Activated CD8-positive, alpha-beta memory T cell treated with anti-CD3 and anti-CD28 coated beads, Interleukin-2, amount 50 U/mL, for 24 hours (primary cell): Measurements from ENCODE around the gene COMMD9.
"Not testable (repeated sequence)": the region's sequence is repeated elsewhere in the genome, so short reads cannot be mapped to it uniquely, and the experiment has no call there.

ENCODE experiments used
- DNase-seq: peaks from one replicate; pipeline ENCODE4 v3.0.0-alpha.2; 2020; ENCODE audit errors: extremely low read depth

Gene COMMD9

DNA sequence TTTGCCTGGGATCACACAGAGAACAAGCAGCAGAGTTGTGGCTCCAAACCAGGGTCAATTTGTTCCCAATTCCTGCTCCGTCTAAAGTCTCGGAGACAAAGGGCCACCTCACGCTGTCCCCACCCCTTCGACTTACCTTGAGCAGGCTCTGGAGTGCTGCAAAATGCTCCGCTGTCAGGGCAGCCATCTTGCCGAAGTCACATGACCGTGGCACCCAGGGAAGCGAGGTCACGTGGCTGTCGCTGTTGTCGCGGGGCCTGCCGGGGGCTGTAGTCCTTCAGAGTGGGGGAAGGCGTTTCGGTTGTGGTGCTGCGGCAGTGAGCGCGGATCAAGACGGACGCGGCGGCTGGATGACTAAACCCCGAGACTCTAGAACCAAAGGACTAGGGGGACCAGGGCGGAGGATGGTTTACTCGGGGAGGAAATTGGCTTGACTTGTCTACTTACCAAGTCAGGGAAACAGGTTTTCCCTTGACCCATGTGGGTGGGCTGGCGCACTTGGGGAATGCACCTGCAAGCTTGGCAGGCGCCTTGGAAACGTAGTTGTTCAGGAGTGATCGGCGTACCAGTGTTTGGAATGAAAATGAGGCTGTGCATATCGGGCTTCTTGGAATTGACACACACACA lies at the start of gene COMMD9:
Gene COMMD9 (minus strand): TSS at position 199 of the 627 bp plus-strand sequence. CDS start 12 bp downstream, at position 187.
- DNase-seq: peak; percentile 90

DNA sequence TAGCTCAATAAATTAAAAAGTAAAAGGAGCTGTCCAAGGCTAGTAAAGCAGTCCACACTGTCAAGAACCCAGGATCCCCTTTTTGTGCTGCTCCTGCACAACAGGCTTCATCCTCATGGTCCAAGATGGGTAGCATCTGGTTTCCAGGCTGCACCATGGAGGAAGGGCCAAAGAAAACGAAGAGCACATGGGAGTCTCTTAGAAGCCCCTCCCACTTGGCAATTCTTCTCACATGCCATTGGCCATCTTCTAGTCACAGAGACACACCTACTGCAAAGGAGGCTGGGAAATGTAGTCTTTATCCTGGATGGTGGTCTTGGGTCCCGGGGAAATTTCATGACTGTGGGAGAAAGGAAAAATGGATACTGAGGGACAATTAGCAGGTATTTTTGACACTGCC lies 44.7 kb upstream of the COMMD9 start:
- DNase-seq: no peak

DNA sequence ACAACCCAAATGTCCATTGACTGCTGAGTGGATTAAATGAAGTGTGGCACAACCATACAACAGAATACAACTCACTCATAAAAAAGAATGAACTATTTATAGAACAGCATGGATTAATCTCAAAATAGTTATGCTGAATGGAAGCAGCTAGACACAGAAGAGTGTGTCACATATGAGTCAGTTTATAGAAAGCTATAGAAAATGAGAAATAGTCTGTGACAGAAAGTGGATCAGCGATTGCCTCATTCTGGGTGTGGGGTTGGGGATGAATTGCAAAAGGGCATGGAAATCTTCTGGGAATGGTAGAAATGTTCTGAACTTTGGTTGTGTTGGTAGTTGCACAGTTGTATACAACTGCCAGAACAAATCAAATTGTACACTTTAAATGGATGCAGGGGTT lies 44.2 kb upstream of the COMMD9 start:
- DNase-seq: no peak

DNA sequence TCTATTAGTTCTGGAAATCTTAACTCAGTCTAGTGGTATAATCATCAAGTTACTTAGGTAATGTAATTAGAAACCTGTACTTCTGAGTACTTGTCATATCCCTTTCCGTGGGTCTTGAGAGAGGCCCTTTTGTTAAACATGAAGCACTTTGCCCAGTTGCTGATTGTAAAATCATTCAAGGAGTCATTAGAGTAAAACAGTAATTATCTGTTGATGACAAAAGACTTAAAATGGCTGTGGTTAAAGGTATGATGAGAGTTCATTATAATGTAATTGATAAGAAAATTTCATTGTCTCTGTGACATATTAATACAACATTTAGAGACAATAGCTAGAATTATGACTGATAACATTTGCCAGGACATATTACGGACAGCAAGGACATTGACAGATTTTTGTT lies 41.2 kb upstream of the COMMD9 start:
- DNase-seq: no peak

DNA sequence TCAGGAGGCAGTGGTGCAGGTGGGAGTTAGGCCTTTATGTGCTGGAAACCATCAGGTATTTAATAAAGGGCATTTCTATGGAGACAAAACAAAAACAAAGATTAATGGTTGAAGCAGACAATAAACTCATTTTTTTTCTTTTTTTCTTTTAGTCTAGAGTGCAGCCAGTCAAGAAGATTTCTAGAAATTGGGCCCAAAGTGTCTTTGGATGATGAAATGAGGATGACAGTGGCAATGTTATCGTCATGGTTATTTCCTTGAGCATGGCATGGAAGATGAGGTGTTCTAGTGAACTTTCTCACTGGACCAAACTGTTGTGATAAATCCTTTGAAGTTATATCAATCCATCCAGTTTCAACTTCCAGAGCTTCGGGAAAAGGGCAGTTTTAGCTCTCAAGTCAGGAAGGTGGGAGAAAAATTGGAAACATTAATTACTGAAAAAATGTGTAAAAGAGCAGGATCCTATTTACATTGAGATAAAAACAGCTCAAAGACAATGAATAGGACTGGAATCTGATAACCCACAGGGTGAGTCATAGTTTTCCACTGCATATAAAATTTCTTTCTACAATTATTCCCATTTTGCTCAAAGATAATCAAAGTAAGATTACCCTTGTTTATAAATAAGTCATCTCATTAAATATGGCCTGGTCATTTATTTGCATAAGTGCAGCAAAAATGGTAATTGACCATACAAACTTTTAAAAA lies 39.9 kb upstream of the COMMD9 start:
- no peak for DNase-seq

DNA sequence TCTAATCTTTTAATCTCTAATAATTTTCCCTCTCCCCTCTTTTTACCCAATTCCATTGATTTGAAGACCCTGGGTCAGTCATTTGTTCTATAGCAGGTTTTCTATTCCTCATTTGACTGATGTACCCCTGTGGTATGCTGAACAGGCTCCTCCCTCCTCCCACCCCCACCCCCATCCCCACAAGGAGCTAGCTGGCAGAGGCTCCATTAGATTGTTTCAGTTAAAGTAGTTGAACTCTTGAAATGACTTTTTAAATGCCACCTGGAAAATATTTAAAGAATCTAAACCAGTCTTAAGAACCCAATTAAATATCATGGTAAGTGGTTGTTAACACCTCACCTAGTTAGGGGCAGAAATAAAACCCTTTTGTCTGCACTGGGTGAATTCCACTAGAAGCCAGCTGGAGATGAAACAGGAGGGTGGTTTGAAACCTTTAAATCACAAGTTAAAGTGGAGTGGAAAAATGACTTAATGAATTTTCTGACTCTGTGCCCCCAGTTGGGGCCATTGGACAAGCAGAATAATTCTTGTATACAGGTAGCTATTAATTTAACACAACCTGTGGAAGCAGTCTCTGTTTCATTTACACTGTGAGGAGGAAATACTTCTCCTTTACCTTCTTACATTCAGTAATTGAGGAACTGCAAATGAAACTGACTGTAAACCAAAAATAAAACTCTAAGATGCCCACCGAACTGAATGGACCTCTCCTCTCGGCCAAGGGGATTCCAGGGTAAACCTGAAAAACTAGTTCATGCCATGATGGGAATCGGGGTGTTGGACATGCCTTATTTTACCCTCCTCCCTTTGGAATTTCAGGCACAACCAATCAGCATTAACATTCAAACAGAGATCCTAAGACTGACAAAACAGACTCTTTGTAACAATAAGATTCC lies 37.5 kb upstream of the COMMD9 start:
- DNase-seq: no peak

DNA sequence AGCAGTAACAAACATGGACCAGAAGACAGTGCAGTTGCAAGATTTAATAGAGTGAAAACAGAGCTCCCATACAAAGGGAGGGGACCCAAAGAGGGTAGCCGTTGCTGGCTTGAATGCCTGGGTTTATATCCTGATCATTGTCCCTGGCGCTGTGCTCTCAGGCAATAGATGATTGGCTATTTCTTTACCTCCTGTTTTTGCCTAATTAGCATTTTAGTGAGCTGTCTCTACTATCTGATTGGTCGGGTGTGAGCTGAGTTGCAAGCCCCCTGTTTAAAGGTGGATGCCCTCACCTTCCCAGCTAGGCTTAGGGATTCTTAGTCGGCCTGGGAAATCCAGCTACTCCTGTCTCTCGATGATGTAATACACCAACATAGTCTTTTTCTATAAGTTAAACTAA lies 36.2 kb upstream of the COMMD9 start:
- DNase-seq: not testable (repeated sequence)

DNA sequence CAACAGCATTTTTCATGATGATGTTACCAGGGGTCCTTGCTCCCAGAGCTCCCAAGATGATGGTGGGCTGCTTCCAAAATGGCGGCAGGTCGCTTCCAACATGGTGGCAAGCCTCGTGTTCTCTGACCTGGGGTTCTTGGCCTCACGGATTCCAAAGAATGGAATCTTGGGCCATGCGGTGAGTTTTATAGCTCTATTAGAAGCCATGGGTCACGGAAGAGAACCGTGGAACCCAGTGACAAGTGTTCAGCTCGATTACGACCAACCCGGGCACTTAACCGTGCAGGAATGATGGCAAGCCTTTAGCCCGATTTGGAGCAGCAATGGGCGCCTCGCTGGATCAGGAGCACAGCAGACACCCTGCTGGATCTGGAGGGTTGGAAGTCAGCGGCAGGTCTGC lies 35.7 kb upstream of the COMMD9 start:
- not testable (repeated sequence) for DNase-seq

DNA sequence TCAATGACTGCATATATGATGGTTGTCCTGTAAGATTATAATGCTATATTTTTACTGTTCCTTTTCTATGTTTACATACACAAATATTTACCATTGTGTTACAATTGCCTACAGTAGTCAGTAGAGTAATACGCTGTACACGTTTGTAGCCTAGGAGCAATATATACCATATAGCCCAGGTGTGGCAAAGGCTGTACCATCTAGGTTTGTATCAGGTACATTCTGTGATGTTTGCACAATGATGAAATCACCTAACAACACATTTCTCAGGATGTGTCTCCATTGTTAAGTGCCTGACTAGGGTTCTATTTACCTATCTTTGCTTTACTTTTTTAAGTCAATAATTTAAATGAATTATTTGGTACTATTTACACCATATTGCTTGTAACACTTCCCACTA lies 28.8 kb upstream of the COMMD9 start:
- DNase-seq: no peak

DNA sequence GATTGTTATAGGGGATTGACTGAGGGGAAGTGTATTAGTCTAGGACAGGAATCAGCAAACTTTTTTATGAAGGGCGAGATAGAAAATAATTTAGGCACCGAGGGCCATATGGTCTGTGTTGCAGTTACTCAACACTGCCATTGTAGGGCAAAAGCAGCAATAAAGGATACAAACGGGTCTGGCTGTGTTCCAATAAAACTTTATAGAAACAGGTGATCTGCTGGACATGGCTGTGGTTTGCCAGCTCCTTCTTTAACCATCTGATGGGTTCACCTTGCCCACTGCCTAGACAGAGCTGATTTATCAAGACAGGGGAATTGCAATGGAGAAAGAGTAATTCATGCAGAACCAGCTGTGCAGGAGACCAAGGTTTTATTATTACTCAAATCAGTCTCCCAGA lies 26.8 kb upstream of the COMMD9 start:
- DNase-seq: no peak

DNA sequence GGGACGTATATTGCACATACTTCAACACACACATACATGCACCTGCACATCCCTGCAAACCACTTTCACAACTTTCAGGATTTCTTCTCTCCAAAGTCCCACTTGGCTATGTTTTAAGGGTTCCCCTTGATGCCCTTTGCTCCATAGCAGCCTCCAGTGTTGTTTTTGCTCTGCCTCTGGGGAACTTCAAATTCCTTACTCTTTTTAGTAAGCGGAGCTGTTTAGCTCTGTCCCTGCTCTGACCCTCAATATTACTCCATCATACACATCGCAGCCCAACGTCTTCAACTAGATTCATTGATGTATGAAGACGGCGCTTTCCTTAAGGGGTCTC lies 25.2 kb upstream of the COMMD9 start:
- no peak for DNase-seq

DNA sequence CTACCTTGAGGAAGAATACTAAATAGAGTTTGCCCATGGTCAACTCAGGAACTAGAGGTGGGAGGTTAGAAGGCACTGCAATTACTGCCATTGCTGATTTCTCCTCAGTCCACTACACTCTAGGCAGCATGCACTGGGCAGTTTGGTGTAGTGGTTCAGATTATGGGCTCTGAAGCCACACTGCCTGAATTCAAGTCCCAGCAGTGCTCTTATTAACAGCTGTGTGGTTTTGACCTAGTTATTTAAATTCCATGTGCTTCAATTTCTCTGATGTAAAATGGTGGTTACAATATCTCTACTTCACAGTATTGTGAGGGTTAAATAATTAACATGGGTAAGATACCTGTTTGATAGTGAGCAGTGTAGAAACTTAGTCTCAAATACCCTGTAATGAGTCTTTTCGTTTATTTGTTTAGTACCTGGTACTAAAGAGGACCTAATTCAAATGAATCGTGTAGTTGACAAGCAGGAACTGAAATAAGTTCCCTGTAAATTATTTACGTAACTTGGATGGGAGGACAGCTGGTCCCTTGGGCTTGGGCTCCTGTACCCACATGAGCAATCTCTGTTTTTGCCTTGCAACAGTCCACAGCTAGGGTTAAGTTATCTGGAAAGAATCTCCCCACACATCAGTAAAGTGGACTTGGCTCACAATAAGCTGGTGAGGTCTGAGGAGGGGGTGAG lies 24.7 kb upstream of the COMMD9 start:
- no peak for DNase-seq

DNA sequence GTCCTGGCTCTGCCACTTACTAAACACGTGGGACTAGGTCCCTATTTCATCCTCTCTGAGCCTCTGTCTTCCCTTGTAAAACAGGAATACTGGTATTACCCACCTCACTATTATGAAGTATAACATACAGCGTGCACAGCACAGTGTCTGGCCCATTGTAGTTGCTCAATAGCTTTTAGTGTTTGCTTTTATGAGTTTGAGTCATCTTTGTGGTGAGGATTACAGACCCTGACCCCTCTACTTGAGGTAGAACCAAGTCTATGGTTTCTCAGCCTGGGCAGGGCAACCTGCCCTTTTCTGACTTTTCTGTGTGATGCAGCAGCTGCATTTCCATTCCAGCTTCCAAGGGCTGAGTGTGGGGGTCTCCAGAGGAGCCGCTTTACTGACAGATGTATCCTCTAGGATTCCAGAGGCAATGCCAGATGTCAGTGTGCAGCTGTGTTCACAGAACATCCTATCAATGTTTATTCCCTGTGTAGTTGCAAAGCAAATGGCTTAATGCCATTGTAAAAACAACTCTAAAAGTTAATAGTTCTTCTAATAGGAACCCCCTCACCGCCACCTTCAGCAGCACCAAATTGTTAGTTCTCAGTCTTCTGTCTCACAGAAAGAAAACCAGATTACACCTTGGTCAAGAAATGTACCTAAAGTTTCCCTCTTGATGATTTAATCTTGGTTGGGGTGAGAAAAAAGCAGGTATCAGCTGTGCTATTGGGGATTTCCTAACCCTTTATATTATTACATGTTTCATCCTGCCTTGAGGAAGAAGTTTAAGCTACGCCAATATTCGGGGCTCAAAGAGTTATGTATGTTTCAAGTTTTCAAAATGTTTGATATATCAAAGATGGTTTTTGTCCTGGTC lies 23.6 kb upstream of the COMMD9 start:
- no peak for DNase-seq

DNA sequence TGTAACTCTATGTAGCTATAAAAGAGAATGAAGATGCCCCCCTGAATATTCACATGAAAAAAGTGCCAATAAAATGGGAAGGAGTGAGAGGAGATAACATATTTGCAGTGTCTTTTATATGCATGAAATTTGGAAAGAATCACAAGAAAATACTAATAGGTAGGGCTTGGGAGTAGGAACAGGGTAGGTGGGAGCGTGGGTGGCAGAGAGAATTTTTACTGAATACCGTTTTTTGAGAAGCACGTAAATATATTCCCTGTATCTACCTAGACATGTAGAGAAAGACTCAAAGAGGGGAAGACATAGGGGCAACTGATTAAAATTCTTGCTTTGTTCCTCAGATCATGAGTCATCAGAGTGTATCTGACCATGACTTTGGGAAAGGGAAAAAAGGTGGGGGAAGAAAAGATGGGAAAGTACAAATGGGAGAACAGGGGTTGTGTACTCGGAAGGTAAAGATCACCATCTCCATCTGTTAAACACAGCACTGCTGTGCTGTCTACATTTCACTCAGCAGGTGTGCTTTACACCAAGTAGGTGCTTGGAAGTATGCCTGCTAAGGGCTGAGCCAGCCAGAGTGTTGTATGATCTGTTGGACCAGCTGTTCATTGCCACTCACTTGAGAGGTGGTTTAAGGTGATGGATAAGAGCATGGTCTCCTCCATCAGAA lies 22.8 kb upstream of the COMMD9 start:
- DNase-seq: no peak

DNA sequence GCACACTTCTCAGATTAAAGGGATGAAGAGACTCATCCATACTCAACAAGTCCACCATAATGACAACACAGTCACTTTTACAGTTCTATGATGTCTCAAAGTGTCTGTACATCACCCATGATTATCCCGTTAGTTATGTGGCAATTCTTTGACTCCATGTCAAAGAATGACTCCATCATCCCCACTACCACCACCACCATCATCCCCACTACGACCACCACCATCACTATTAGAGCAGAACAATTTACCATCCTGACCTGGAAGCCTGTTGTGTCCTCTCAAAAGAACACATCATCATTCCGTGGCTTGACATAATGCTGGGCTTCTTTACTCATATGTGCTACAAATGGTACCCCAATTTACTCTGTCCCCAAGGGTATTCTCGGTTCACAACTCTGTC lies 20.6 kb upstream of the COMMD9 start:
- DNase-seq: no peak

DNA sequence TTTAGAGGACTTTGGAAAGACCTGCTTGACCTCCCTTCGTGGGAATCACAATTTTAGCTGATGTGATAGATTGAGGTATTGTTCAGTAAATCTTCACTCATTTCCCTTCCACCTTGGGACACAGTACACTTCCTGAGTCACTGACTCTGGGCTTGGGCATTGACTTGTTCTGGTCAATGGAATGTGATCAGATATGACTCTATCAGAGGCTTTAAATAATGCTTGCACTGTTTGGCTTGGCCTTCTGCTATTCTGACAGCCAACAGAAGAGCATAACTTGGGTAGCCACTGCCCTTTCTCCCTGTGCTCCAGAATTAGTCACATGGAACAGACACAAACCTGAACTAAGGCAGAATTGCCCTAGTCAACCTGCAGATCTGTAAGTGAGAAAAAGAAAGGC lies 19.4 kb upstream of the COMMD9 start:
- no peak for DNase-seq

DNA sequence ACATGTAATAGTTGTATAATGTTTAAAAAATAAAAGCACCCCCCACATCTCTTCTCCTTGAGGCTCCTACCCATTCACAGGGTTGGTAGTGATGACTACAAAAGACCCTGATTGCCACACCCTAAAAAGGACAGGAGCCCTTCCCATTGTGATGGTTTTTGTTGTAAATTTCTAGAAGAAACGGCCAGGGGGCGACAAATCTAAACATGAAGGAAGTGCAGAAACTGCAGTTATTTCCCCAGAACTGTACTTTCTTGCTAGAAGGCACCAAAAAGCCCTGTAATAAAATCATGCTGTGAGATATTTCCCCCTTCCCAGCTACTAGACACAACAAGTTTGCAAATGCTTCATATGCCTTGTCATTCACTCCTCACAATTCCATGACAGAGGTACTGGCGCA lies 17.7 kb upstream of the COMMD9 start:
- DNase-seq: no peak

DNA sequence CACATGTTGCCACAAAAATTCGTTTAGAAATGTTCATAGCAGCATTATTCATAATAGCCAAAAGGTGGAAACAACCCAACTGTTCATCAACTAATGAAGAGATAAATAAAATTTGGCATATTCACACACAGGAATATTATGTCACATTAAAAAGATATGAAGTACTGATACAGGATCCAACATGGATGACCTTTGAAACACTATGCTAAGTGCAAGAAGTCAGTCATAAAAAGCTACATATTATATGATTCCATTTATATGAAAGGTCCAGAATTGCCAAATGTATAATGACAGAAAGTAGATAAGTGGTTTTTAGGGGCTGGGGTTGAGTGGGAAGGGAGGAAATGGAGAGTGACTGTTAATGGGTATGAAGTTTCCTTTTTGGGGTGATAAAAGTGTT lies 15.8 kb upstream of the COMMD9 start:
- DNase-seq: no peak

DNA sequence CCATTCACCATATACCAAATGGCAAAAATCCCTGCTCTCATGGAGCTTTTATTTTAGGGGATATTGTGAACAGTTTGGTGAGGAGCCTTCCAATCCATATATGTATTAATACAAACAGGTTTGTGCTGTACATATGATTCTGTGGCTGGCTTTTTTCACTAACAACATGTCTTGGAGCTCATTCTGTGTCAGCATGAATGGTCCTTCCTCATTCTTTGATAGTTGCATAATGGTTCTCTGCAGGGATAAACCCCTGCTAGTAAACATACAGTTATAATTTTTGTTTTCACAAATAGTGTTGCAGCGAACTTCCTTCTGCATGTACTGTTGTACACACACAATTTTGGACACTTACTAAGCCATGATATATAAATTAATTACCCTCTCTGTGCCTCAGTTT lies 15.1 kb upstream of the COMMD9 start:
- DNase-seq: no peak

DNA sequence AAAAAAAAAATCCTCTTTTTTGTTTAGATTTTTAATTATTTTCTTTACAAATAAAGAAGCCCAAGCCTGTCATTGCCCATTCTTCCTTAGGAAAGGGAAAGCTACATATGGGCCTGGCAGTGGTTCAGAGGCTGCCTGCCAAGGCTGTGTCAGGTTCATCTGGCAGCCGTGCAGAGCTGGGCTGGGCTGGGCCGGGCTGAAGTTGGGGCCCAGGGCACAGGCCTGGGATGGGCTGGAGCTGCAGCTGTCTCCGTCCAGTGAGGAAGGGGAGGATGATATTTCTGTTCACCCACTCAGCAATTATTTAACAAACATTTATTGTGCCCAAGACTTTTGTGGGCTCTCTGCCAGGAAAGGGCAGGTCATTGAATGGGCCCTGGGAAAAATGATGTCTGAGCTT lies 11.4 kb upstream of the COMMD9 start:
- no peak for DNase-seq
